Lung microvascular endothelial cell (primary cell): ENCODE results near the gene ANO4. TPM values are rescaled to one million over a fixed set of nuclear protein-coding genes. Genes with fewer than 3 reads are reported as not detected.

Source experiments
- total RNA-seq: library from RNA; depleted of rRNA; stranded (reverse); fragments of >200 nt; gene quantifications from 2 replicates; pipeline ENCODE4 v1.2.1, GENCODE V29; 2014

Gene ANO4
- total RNA-seq, 1 donor from 2014 or later: 0.99 TPM

Other genes with a start within 250 kb of the ANO4 start
- 13.5 and 17.7 TPM in 2 replicates for gene GAS2L3, start 221.1 kb upstream of the ANO4 start, total RNA-seq